ENCODE data around the gene PHYH.
"Not testable (repeated sequence)": the region's sequence is repeated elsewhere in the genome, so short reads cannot be mapped to it uniquely, and the experiment has no call there.

DNA sequence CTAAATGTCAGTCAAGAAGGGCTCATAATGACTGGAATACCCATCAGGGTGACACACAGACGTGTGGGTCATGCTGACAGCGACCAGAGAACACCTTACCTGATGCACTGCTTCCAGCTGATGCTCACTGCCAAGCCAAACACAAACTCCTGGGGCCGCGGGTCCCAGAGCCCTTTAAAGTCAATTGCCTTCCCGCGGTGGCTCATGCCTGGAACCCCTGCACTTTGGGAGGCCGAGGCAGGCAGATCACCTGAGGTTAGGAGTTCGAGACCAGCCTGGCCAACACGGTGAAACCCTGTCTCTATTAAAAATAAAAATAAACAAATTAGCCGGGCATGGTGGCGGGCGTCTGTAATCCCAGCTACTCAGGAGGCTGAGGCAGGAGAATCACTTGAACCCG, 65.1 kb downstream of the PHYH start:
- TF ChIP-seq, protein P1, sequence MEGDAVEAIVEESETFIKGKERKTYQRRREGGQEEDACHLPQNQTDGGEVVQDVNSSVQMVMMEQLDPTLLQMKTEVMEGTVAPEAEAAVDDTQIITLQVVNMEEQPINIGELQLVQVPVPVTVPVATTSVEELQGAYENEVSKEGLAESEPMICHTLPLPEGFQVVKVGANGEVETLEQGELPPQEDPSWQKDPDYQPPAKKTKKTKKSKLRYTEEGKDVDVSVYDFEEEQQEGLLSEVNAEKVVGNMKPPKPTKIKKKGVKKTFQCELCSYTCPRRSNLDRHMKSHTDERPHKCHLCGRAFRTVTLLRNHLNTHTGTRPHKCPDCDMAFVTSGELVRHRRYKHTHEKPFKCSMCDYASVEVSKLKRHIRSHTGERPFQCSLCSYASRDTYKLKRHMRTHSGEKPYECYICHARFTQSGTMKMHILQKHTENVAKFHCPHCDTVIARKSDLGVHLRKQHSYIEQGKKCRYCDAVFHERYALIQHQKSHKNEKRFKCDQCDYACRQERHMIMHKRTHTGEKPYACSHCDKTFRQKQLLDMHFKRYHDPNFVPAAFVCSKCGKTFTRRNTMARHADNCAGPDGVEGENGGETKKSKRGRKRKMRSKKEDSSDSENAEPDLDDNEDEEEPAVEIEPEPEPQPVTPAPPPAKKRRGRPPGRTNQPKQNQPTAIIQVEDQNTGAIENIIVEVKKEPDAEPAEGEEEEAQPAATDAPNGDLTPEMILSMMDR (IDR thresholded peaks at IDR 0.05) = not testable (repeated sequence)
- TF ChIP-seq POLR2A (IDR thresholded peaks at IDR 0.05) = not testable (repeated sequence)

Measured in breast epithelium (tissue), 3 donors.